GM23338 (cell line): Measurements from ENCODE around the gene MATN3. TPM values are rescaled to one million over a fixed set of nuclear protein-coding genes. Genes with fewer than 3 reads are reported as not detected.

Experiments used
- ATAC-seq: fragments of 200-7000 bp; cut with Tn5 transposase; 3 replicates; pipeline ENCODE4 v1.9.1; 2020
- DNase-seq: peaks from one replicate; pipeline ENCODE4 v3.0.0-alpha.2; 2015; ENCODE audit warnings: low spot score
- H2AFZ ChIP-seq: fragments of 200-600 bp; sonication (generic); 2 replicates; pipeline ENCODE4 v1.8.0; 2016; ENCODE audit warnings: antibody characterized with exemption, mild to moderate bottlenecking, moderate library complexity
- H3F3A ChIP-seq: fragments of 200-600 bp; sonication (generic); replicated peaks from 2 replicates; pipeline ENCODE4 v1.8.0; 2017; ENCODE audit warnings: antibody characterized with exemption, mixed run types, low read depth
- H3K27ac ChIP-seq: fragments of 200-600 bp; sonication (generic); 2 replicates; pipeline ENCODE4 v1.6.1; 2016; ENCODE audit warnings: low read depth
- H3K27me3 ChIP-seq: fragments of 200-600 bp; sonication (generic); 2 replicates; pipeline ENCODE4 v1.8.0; 2016; ENCODE audit warnings: mild to moderate bottlenecking, mixed run types, moderate library complexity; ENCODE audit not compliant: insufficient read depth
- H3K36me3 ChIP-seq: fragments of 200-600 bp; sonication (generic); 2 replicates; pipeline ENCODE4 v1.8.0; 2016; ENCODE audit warnings: mild to moderate bottlenecking; ENCODE audit not compliant: insufficient read depth
- H3K4me1 ChIP-seq: fragments of 200-600 bp; sonication (generic); 2 replicates; pipeline ENCODE4 v1.8.0; 2016; ENCODE audit warnings: mild to moderate bottlenecking, moderate library complexity; ENCODE audit not compliant: insufficient read depth
- H3K4me2 ChIP-seq: fragments of 200-600 bp; sonication (generic); 2 replicates; pipeline ENCODE4 v1.7.1; 2017; ENCODE audit warnings: mixed run types
- H3K4me3 ChIP-seq: fragments of 200-600 bp; sonication (generic); 2 replicates; pipeline ENCODE4 v1.6.1; 2016; ENCODE audit warnings: mixed run types
- H3K79me2 ChIP-seq: fragments of 200-600 bp; sonication (generic); replicated peaks from 2 replicates; pipeline ENCODE4 v1.8.0; 2017; ENCODE audit warnings: mild to moderate bottlenecking; ENCODE audit not compliant: insufficient read depth
- H3K9me2 ChIP-seq: fragments of 200-600 bp; sonication (generic); 2 replicates; pipeline ENCODE4 v1.8.0; 2017; ENCODE audit not compliant: insufficient read depth
- H4K20me1 ChIP-seq: fragments of 200-600 bp; sonication (generic); replicated peaks from 2 replicates; pipeline ENCODE4 v1.8.0; 2017; ENCODE audit warnings: mild to moderate bottlenecking; ENCODE audit not compliant: insufficient read depth
- H3K27ac Mint-ChIP-seq: 2 replicates; pipeline ENCODE4 v1.8.0; 2020; ENCODE audit warnings: inconsistent platforms, mild to moderate bottlenecking, moderate library complexity, mixed read lengths
- H3K27me3 Mint-ChIP-seq: 3 replicates; pipeline ENCODE4 v1.8.0; 2022; ENCODE audit warnings: low read depth, mild to moderate bottlenecking, moderate library complexity, mixed read lengths, inconsistent platforms; ENCODE audit not compliant: insufficient read depth, poor library complexity
- H3K36me3 Mint-ChIP-seq: 3 replicates; pipeline ENCODE4 v1.8.0; 2021; ENCODE audit warnings: low read depth, mild to moderate bottlenecking, inconsistent platforms, moderate library complexity, mixed read lengths
- H3K4me1 Mint-ChIP-seq: 3 replicates; pipeline ENCODE4 v1.8.0; 2020; ENCODE audit warnings: mild to moderate bottlenecking, inconsistent platforms, mixed read lengths
- H3K4me3 Mint-ChIP-seq: 3 replicates; pipeline ENCODE4 v1.8.0; 2021; ENCODE audit warnings: moderate library complexity, mild to moderate bottlenecking, inconsistent platforms, mixed read lengths
- H3K9me3 Mint-ChIP-seq: 3 replicates; pipeline ENCODE4 v1.8.0; 2020; ENCODE audit warnings: moderate library complexity, mild to moderate bottlenecking, inconsistent platforms, mixed read lengths
- CREB1 ChIP-seq: fragments of 250-450 bp; sonication (Bioruptor Pico); IDR thresholded peaks from 2 replicates; pipeline ENCODE4 v1.5.0; 2020; ENCODE audit warnings: low read depth, mild to moderate bottlenecking, moderate library complexity
- EZH2 ChIP-seq: fragments of 200-600 bp; sonication (generic); IDR thresholded peaks from one replicate; pipeline ENCODE4 v1.8.0; 2017; ENCODE audit warnings: antibody characterized with exemption, mild to moderate bottlenecking, low read depth; ENCODE audit not compliant: unreplicated experiment
- JUNB ChIP-seq: IDR thresholded peaks from one replicate; pipeline ENCODE4 v1.6.1; 2016; ENCODE audit warnings: antibody characterized with exemption; ENCODE audit not compliant: unreplicated experiment
- NANOG ChIP-seq: IDR thresholded peaks from 2 replicates; pipeline ENCODE4 v1.6.1; 2016; ENCODE audit warnings: antibody characterized with exemption, borderline replicate concordance
- POLR2AphosphoS5 ChIP-seq: IDR thresholded peaks from 2 replicates; pipeline ENCODE4 v1.6.1; 2016; ENCODE audit warnings: antibody characterized with exemption, low read depth
- STAT1 ChIP-seq: IDR thresholded peaks from one replicate; pipeline ENCODE4 v1.6.1; 2016; ENCODE audit warnings: antibody characterized with exemption; ENCODE audit not compliant: unreplicated experiment
- ZNF114 ChIP-seq: fragments of 250-450 bp; sonication (Bioruptor Pico); IDR thresholded peaks from 2 replicates; pipeline ENCODE4 v1.5.0; 2020; ENCODE audit warnings: mild to moderate bottlenecking, moderate library complexity
- ZNF331 ChIP-seq: fragments of 250-450 bp; sonication (Bioruptor Pico); IDR thresholded peaks from 2 replicates; pipeline ENCODE4 v1.5.0; 2020; ENCODE audit warnings: low read depth, mild to moderate bottlenecking, moderate library complexity
- polyA plus RNA-seq: library from polyadenylated mRNA; unstranded; fragments of >200 nt; fragmentation: Nextera tagmentation; extraction: Ambion mirVana; gene quantifications from 2 replicates; pipeline ENCODE4 v1.2.1, GENCODE V29; 2016
- total RNA-seq: library from RNA; depleted of rRNA; stranded (reverse); fragments of >200 nt; shearing (Covaris generic); gene quantifications from 2 replicates; pipeline ENCODE4 v1.2.3, GENCODE V29; 2014
- TF ChIP-seq, protein P1 (sequence below): IDR thresholded peaks from 2 replicates; pipeline ENCODE4 v1.6.1; 2016; ENCODE audit warnings: antibody characterized with exemption
- TF ChIP-seq, protein P2 (sequence below): IDR thresholded peaks from one replicate; pipeline ENCODE4 v1.6.1; 2018; ENCODE audit warnings: antibody characterized with exemption; ENCODE audit not compliant: unreplicated experiment

The MATN3 gene
- total and polyA plus RNA-seq, 2 experiments from 2014 or later, result 4.6 to 6.4 TPM

DNA sequence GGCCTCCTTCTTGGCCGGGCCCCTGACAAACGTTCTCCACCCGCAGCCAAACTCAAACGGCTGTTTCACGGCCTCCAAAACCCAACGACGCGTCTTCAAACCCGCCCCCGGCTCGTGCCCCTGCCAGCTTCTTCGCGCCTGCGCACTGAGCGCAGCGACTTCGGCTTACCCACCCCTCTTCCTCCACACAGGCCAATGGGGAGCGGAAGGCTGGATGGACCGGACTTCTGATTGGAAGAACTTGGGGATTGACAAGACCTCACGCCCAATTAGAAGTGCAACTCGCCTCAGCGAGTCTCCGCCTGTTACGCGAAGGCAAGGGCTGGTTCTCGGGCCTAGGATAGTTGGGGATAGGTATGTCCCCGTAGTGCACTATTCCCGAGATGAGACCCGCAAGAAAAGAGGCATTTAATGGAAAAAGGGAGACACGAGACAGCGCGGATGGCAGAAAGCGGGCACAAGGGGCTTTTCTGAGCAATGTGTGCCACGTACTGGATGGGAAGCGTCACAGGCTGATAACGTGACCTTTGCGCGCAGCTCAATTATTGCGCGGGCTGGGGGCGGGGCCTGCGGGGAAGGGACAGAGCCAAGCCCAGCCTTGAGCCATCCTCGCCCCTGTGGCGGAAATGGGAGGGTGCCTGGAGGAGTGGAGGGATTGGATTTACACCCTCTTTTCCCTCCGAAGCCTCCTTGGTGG, 39.2 kb upstream of the MATN3 start, which contains the start of gene LAPTM4A:
Gene LAPTM4A (minus strand): TSS at position 97 of the 697 bp plus-strand sequence. CDS start 108 bp downstream, outside the sequence.
- no peak within 1 kb of the TSS for H3K4me3 Mint-ChIP-seq
- peaks cover 44% of the 10 kb centered on the region for H3K79me2 ChIP-seq
- H3K27me3 ChIP-seq, result no peaks in the 10 kb centered on the region
- no peaks in the 10 kb centered on the region for H3K9me3 Mint-ChIP-seq
- peak within 1 kb of the TSS; percentile 19; the same call in 1 of the 2 replicates for H2AFZ ChIP-seq
- H3K36me3 ChIP-seq, result no peaks in the 10 kb centered on the region
- DNase-seq, result peak; percentile 100
- TF ChIP-seq ZNF331 (CRISPR knock-in tag) (no peak), NANOG (0 out of 2 replicates have a peak, but pooled peaks have one; percentile 11), ZNF114 (CRISPR knock-in tag) (no peak), CREB1 (CRISPR knock-in tag) (peak; percentile 90), EZH2 (no peak), POLR2AphosphoS5 (peak; percentile 94), JUNB (no peak), STAT1 (no peak)
- TF ChIP-seq, protein P1, sequence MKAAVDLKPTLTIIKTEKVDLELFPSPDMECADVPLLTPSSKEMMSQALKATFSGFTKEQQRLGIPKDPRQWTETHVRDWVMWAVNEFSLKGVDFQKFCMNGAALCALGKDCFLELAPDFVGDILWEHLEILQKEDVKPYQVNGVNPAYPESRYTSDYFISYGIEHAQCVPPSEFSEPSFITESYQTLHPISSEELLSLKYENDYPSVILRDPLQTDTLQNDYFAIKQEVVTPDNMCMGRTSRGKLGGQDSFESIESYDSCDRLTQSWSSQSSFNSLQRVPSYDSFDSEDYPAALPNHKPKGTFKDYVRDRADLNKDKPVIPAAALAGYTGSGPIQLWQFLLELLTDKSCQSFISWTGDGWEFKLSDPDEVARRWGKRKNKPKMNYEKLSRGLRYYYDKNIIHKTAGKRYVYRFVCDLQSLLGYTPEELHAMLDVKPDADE, result peak; percentile 43; the same call in 1 of the 2 replicates
- TF ChIP-seq, protein P2, sequence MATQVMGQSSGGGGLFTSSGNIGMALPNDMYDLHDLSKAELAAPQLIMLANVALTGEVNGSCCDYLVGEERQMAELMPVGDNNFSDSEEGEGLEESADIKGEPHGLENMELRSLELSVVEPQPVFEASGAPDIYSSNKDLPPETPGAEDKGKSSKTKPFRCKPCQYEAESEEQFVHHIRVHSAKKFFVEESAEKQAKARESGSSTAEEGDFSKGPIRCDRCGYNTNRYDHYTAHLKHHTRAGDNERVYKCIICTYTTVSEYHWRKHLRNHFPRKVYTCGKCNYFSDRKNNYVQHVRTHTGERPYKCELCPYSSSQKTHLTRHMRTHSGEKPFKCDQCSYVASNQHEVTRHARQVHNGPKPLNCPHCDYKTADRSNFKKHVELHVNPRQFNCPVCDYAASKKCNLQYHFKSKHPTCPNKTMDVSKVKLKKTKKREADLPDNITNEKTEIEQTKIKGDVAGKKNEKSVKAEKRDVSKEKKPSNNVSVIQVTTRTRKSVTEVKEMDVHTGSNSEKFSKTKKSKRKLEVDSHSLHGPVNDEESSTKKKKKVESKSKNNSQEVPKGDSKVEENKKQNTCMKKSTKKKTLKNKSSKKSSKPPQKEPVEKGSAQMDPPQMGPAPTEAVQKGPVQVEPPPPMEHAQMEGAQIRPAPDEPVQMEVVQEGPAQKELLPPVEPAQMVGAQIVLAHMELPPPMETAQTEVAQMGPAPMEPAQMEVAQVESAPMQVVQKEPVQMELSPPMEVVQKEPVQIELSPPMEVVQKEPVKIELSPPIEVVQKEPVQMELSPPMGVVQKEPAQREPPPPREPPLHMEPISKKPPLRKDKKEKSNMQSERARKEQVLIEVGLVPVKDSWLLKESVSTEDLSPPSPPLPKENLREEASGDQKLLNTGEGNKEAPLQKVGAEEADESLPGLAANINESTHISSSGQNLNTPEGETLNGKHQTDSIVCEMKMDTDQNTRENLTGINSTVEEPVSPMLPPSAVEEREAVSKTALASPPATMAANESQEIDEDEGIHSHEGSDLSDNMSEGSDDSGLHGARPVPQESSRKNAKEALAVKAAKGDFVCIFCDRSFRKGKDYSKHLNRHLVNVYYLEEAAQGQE, result no peak
- no peak within 1 kb of the TSS for H3K27ac Mint-ChIP-seq
- H3K4me2 ChIP-seq, result peak within 1 kb of the TSS; percentile 94
- no peaks in the 10 kb centered on the region for H3F3A ChIP-seq
- peaks cover 16% of the 10 kb centered on the region for H3K4me1 Mint-ChIP-seq
- ATAC-seq, result peak; percentile 95
- H4K20me1 ChIP-seq, result no peaks in the 10 kb centered on the region; the same call in 1 of the 2 replicates
- H3K27ac ChIP-seq, result peak within 1 kb of the TSS; percentile 80
- no peaks in the 10 kb centered on the region for H3K36me3 Mint-ChIP-seq
- H3K4me3 ChIP-seq, result peak within 1 kb of the TSS; percentile 82
- peaks cover 5% of the 10 kb centered on the region for H3K27me3 Mint-ChIP-seq
- peaks cover 14% of the 10 kb centered on the region for H3K4me1 ChIP-seq
- no peaks in the 10 kb centered on the region for H3K9me2 ChIP-seq
